ENCODE results near the gene KIAA0232.

The KIAA0232 gene

GRCh38 chr4:6925357-6925836 is 142.9 kb downstream of the KIAA0232 start:
- DNase-seq (no peak), ATAC-seq (ENCODE audit: insufficient read depth, low read depth) (no peak)
- TF ChIP-seq CTCF (IDR thresholded peaks at IDR 0.05; ENCODE audit: borderline replicate concordance, extremely low read depth, low read length, poor library complexity, severe bottlenecking) (no peak), EZH2 (IDR thresholded peaks at IDR 0.05; ENCODE audit: borderline replicate concordance, low read depth, low read length, severe bottlenecking) (no peak)
- Histone ChIP-seq H3K36me3 (ENCODE audit: insufficient read depth, low read length) (peaks cover 39% of the 10 kb centered on the region), H3K4me1 (ENCODE audit: insufficient read depth, low read length) (no peaks in the 10 kb centered on the region), H3K4me2 (ENCODE audit: insufficient read depth, low read length) (no peak overlapping the region), H3K79me2 (ENCODE audit: insufficient read depth, low read length) (peaks cover 55% of the 10 kb centered on the region), H3K4me3 (ENCODE audit: low read depth in 1 of 2, low read length in 2 of 2) (no peak overlapping the region), H2AFZ (ENCODE audit: low read depth, low read length) (no peak overlapping the region), H3K9me3 (ENCODE audit: insufficient read depth, low read length, severe bottlenecking) (no peaks in the 10 kb centered on the region), H3K27ac (ENCODE audit: low read length) (no peak overlapping the region), H3K9ac (ENCODE audit: low read depth, low read length) (no peak overlapping the region), H4K20me1 (ENCODE audit: insufficient read depth, low read length) (peaks cover 55% of the 10 kb centered on the region), H3K27me3 (ENCODE audit: insufficient read depth, low read length, poor library complexity) (no peaks in the 10 kb centered on the region)

GRCh38 chr4:6926081-6926480 is 143.6 kb downstream of the KIAA0232 start:
- Histone ChIP-seq H2AFZ (ENCODE audit: low read depth, low read length) (no peak overlapping the region), H3K36me3 (ENCODE audit: insufficient read depth, low read length) (peaks cover 40% of the 10 kb centered on the region), H3K4me1 (ENCODE audit: insufficient read depth, low read length) (no peaks in the 10 kb centered on the region), H3K9ac (ENCODE audit: low read depth, low read length) (no peak overlapping the region), H3K4me2 (ENCODE audit: insufficient read depth, low read length) (no peak overlapping the region), H3K4me3 (ENCODE audit: low read depth in 1 of 2, low read length in 2 of 2) (no peak overlapping the region), H4K20me1 (ENCODE audit: insufficient read depth, low read length) (peaks cover 55% of the 10 kb centered on the region), H3K27ac (ENCODE audit: low read length) (no peak overlapping the region), H3K79me2 (ENCODE audit: insufficient read depth, low read length) (peaks cover 53% of the 10 kb centered on the region), H3K9me3 (ENCODE audit: insufficient read depth, low read length, severe bottlenecking) (no peaks in the 10 kb centered on the region), H3K27me3 (ENCODE audit: insufficient read depth, low read length, poor library complexity) (no peaks in the 10 kb centered on the region)
- no peak for ATAC-seq (ENCODE audit: insufficient read depth, low read depth)
- no peak for DNase-seq
- TF ChIP-seq EZH2 (IDR thresholded peaks at IDR 0.05; ENCODE audit: borderline replicate concordance, low read depth, low read length, severe bottlenecking) (no peak), CTCF (IDR thresholded peaks at IDR 0.05; ENCODE audit: borderline replicate concordance, extremely low read depth, low read length, poor library complexity, severe bottlenecking) (no peak)

GRCh38 chr4:6926681-6927478 is 144.4 kb downstream of the KIAA0232 start:
- H3K36me3 ChIP-seq (ENCODE audit: insufficient read depth, low read length) = peaks cover 44% of the 10 kb centered on the region

GRCh38 chr4:6928081-6928480 is 145.6 kb downstream of the KIAA0232 start:
- ATAC-seq (ENCODE audit: insufficient read depth, low read depth) = no peak
- no peak overlapping the region for H2AFZ ChIP-seq (ENCODE audit: low read depth, low read length)
- no peak overlapping the region for H3K9ac ChIP-seq (ENCODE audit: low read depth, low read length)
- TF ChIP-seq EZH2 (IDR thresholded peaks at IDR 0.05; ENCODE audit: borderline replicate concordance, low read depth, low read length, severe bottlenecking) (no peak), CTCF (IDR thresholded peaks at IDR 0.05; ENCODE audit: borderline replicate concordance, extremely low read depth, low read length, poor library complexity, severe bottlenecking) (no peak)
- H3K36me3 ChIP-seq (ENCODE audit: insufficient read depth, low read length) = peaks cover 52% of the 10 kb centered on the region
- no peak overlapping the region for H3K4me3 ChIP-seq (ENCODE audit: low read depth in 1 of 2, low read length in 2 of 2)
- H4K20me1 ChIP-seq (ENCODE audit: insufficient read depth, low read length) = peaks cover 62% of the 10 kb centered on the region
- H3K4me1 ChIP-seq (ENCODE audit: insufficient read depth, low read length) = no peaks in the 10 kb centered on the region
- no peak overlapping the region for H3K27ac ChIP-seq (ENCODE audit: low read length)
- no peak overlapping the region for H3K4me2 ChIP-seq (ENCODE audit: insufficient read depth, low read length)
- H3K27me3 ChIP-seq (ENCODE audit: insufficient read depth, low read length, poor library complexity) = no peaks in the 10 kb centered on the region
- H3K79me2 ChIP-seq (ENCODE audit: insufficient read depth, low read length) = peaks cover 55% of the 10 kb centered on the region
- DNase-seq = no peak
- H3K9me3 ChIP-seq (ENCODE audit: insufficient read depth, low read length, severe bottlenecking) = no peaks in the 10 kb centered on the region

More at GRCh38 chr4:6926681-6927478, 144.4 kb downstream of the KIAA0232 start:
- Histone ChIP-seq H3K9me3 (ENCODE audit: insufficient read depth, low read length, severe bottlenecking) (no peaks in the 10 kb centered on the region), H3K79me2 (ENCODE audit: insufficient read depth, low read length) (peaks cover 57% of the 10 kb centered on the region), H3K4me3 (ENCODE audit: low read depth in 1 of 2, low read length in 2 of 2) (no peak overlapping the region), H3K4me1 (ENCODE audit: insufficient read depth, low read length) (no peaks in the 10 kb centered on the region), H3K27ac (ENCODE audit: low read length) (no peak overlapping the region), H4K20me1 (ENCODE audit: insufficient read depth, low read length) (peaks cover 55% of the 10 kb centered on the region), H2AFZ (ENCODE audit: low read depth, low read length) (no peak overlapping the region), H3K27me3 (ENCODE audit: insufficient read depth, low read length, poor library complexity) (no peaks in the 10 kb centered on the region), H3K9ac (ENCODE audit: low read depth, low read length) (no peak overlapping the region), H3K4me2 (ENCODE audit: insufficient read depth, low read length) (no peak overlapping the region)
- TF ChIP-seq EZH2 (IDR thresholded peaks at IDR 0.05; ENCODE audit: borderline replicate concordance, low read depth, low read length, severe bottlenecking) = no peak
- ATAC-seq (ENCODE audit: insufficient read depth, low read depth) = peak; percentile 79
- peak; percentile 43 for DNase-seq
